K562 (cell line): ENCODE results near the gene OR51V1. TPM values are rescaled to one million over a fixed set of nuclear protein-coding genes. Genes with fewer than 3 reads are reported as not detected.

Experiments
- NR4A1 ChIP-seq, 2 experiments: fragments of 250-450 bp in 1 of 2; fragments of 450-650 bp in 1 of 2; sonication (Bioruptor Pico) in 1 of 2; IDR thresholded peaks; 2 replicates each; pipeline versions ENCODE4 v1.4.0 to v1.6.1; 2016 to 2020; ENCODE audit warnings: mild to moderate bottlenecking in 2 of 2, missing compliant biosample characterization in 1 of 2, missing genetic modification characterization in 1 of 2, moderate library complexity in 1 of 2
- PCBP2 ChIP-seq: fragments of 200-400 bp; formaldehyde crosslinking; IDR thresholded peaks from 2 replicates; pipeline ENCODE4 v1.6.1; 2018; ENCODE audit warnings: low read length, low read depth, mild to moderate bottlenecking, moderate library complexity; ENCODE audit not compliant: poor library complexity, severe bottlenecking
- PTBP1 ChIP-seq: fragments of 200-400 bp; formaldehyde crosslinking; IDR thresholded peaks from 2 replicates; pipeline ENCODE4 v1.6.1; 2017; ENCODE audit warnings: low read depth, low read length
- SAFB ChIP-seq: fragments of 200-400 bp; formaldehyde crosslinking; IDR thresholded peaks from 2 replicates; pipeline ENCODE4 v1.6.1; 2017; ENCODE audit warnings: low read depth, low read length, borderline replicate concordance
- XRCC5 ChIP-seq: fragments of 200-400 bp; formaldehyde crosslinking; IDR thresholded peaks from 2 replicates; pipeline ENCODE4 v1.6.1; 2017; ENCODE audit warnings: low read depth, mild to moderate bottlenecking, low read length
- ZNF583 ChIP-seq: fragments of 250-450 bp; sonication (Bioruptor Pico); IDR thresholded peaks from 2 replicates; pipeline ENCODE4 v1.4.0; 2020
- ZNF830 ChIP-seq: fragments of 250-450 bp; sonication (Bioruptor Pico); IDR thresholded peaks from 2 replicates; pipeline ENCODE4 v1.5.0; 2021; ENCODE audit warnings: mild to moderate bottlenecking
- ZSCAN32 ChIP-seq: fragments of 450-650 bp; formaldehyde crosslinking; IDR thresholded peaks from 2 replicates; pipeline ENCODE4 v1.4.0; 2020; ENCODE audit warnings: mild to moderate bottlenecking, moderate library complexity
- polyA plus RNA-seq, 8 experiments: library from polyadenylated mRNA; depleted of rRNA in 4 of 8; stranded (reverse) in 5 of 8; unstranded in 3 of 8; fragments of >200 nt; fragmentation: Nextera tagmentation in 2 of 8; fragmentation: Illumina TruSeq in 1 of 8; extraction: Ambion mirVana in 2 of 8; extraction: Trizol in 1 of 8; gene quantifications; 2 replicates each; pipeline versions ENCODE4 v1.2.1 to v1.2.3, GENCODE V29; 2011 to 2014; ENCODE audit warnings: inconsistent platforms in 1 of 8, missing spikeins in 1 of 8
- total RNA-seq, 7 experiments: library from RNA; depleted of rRNA in 6 of 7; stranded (reverse); fragments of >200 nt in 6 of 7; fragmentation: Illumina TruSeq in 2 of 7; extraction: Trizol in 2 of 7; gene quantifications; 2 replicates each; pipeline versions ENCODE4 v1.2.1 to v1.2.3, GENCODE V29; 2011 to 2021; ENCODE audit warnings: low replicate concordance in 1 of 7
- TF ChIP-seq, protein P1 (sequence below), 2 experiments: fragments of 450-650 bp in 1 of 2; IDR thresholded peaks; 2 replicates each; pipeline ENCODE4 v1.6.1; 2011 to 2017; ENCODE audit warnings: low read depth in 2 of 2, antibody characterized with exemption in 1 of 2, borderline replicate concordance in 1 of 2, low read length in 1 of 2, mild to moderate bottlenecking in 1 of 2, mixed read lengths in 1 of 2; ENCODE audit not compliant: control insufficient read depth in 1 of 2
- TF ChIP-seq, protein P2 (sequence below): fragments of 450-650 bp; IDR thresholded peaks from 2 replicates; pipeline ENCODE4 v1.6.1; 2016; ENCODE audit warnings: low read depth
- TF ChIP-seq, protein P3 (sequence below), 3 experiments: IDR thresholded peaks in 2 of 3; conservative IDR thresholded peaks in 1 of 3; 2 replicates each; pipeline ENCODE4 v1.5.1; 2011 to 2012; ENCODE audit warnings: low read length in 3 of 3, mild to moderate bottlenecking in 3 of 3, control low read depth in 2 of 3, improper control_type of control experiment in 1 of 3, inconsistent platforms in 1 of 3, low read depth in 1 of 3, mixed read lengths in 1 of 3, moderate library complexity in 1 of 3; ENCODE audit not compliant: insufficient read depth in 2 of 3
- TF ChIP-seq, protein P4 (sequence below): fragments of 250-450 bp; sonication (Bioruptor Pico); IDR thresholded peaks from 2 replicates; pipeline ENCODE4 v1.4.0; 2020; ENCODE audit warnings: mild to moderate bottlenecking, moderate library complexity

OR51V1 gene
- total and polyA plus RNA-seq, 9 of the 15 experiments (the other 6 are each of a cell fraction or from before 2014, with no cell fraction given) = not detected

DNA sequence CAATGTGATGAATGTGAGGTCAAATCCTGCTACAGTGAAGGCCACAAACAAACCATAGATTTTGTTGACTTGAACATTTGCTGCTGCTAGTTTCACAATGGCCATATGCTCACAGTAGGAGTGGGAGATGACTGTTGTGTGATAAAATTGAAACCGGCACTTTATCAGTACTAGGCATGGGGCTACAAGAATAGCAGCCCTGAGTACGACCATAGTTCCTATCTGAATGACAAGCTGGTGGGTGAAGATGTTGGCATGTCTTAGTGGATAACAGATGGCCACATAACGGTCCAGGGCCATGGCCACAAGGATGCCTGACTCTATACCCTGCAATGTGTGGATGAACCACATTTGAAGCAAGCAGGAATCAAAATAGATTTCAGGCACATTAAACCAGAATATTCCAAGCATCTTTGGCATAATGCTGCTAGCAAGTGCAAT, 48.7 kb downstream of the OR51V1 start (continued):
- TF ChIP-seq, protein P1, sequence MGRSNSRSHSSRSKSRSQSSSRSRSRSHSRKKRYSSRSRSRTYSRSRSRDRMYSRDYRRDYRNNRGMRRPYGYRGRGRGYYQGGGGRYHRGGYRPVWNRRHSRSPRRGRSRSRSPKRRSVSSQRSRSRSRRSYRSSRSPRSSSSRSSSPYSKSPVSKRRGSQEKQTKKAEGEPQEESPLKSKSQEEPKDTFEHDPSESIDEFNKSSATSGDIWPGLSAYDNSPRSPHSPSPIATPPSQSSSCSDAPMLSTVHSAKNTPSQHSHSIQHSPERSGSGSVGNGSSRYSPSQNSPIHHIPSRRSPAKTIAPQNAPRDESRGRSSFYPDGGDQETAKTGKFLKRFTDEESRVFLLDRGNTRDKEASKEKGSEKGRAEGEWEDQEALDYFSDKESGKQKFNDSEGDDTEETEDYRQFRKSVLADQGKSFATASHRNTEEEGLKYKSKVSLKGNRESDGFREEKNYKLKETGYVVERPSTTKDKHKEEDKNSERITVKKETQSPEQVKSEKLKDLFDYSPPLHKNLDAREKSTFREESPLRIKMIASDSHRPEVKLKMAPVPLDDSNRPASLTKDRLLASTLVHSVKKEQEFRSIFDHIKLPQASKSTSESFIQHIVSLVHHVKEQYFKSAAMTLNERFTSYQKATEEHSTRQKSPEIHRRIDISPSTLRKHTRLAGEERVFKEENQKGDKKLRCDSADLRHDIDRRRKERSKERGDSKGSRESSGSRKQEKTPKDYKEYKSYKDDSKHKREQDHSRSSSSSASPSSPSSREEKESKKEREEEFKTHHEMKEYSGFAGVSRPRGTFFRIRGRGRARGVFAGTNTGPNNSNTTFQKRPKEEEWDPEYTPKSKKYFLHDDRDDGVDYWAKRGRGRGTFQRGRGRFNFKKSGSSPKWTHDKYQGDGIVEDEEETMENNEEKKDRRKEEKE (IDR thresholded peaks at IDR 0.05; ENCODE audit: borderline replicate concordance in 1 of 2, control insufficient read depth in 1 of 2, low read depth in 2 of 2, low read length in 1 of 2) = no peak
- TF ChIP-seq, protein P2, sequence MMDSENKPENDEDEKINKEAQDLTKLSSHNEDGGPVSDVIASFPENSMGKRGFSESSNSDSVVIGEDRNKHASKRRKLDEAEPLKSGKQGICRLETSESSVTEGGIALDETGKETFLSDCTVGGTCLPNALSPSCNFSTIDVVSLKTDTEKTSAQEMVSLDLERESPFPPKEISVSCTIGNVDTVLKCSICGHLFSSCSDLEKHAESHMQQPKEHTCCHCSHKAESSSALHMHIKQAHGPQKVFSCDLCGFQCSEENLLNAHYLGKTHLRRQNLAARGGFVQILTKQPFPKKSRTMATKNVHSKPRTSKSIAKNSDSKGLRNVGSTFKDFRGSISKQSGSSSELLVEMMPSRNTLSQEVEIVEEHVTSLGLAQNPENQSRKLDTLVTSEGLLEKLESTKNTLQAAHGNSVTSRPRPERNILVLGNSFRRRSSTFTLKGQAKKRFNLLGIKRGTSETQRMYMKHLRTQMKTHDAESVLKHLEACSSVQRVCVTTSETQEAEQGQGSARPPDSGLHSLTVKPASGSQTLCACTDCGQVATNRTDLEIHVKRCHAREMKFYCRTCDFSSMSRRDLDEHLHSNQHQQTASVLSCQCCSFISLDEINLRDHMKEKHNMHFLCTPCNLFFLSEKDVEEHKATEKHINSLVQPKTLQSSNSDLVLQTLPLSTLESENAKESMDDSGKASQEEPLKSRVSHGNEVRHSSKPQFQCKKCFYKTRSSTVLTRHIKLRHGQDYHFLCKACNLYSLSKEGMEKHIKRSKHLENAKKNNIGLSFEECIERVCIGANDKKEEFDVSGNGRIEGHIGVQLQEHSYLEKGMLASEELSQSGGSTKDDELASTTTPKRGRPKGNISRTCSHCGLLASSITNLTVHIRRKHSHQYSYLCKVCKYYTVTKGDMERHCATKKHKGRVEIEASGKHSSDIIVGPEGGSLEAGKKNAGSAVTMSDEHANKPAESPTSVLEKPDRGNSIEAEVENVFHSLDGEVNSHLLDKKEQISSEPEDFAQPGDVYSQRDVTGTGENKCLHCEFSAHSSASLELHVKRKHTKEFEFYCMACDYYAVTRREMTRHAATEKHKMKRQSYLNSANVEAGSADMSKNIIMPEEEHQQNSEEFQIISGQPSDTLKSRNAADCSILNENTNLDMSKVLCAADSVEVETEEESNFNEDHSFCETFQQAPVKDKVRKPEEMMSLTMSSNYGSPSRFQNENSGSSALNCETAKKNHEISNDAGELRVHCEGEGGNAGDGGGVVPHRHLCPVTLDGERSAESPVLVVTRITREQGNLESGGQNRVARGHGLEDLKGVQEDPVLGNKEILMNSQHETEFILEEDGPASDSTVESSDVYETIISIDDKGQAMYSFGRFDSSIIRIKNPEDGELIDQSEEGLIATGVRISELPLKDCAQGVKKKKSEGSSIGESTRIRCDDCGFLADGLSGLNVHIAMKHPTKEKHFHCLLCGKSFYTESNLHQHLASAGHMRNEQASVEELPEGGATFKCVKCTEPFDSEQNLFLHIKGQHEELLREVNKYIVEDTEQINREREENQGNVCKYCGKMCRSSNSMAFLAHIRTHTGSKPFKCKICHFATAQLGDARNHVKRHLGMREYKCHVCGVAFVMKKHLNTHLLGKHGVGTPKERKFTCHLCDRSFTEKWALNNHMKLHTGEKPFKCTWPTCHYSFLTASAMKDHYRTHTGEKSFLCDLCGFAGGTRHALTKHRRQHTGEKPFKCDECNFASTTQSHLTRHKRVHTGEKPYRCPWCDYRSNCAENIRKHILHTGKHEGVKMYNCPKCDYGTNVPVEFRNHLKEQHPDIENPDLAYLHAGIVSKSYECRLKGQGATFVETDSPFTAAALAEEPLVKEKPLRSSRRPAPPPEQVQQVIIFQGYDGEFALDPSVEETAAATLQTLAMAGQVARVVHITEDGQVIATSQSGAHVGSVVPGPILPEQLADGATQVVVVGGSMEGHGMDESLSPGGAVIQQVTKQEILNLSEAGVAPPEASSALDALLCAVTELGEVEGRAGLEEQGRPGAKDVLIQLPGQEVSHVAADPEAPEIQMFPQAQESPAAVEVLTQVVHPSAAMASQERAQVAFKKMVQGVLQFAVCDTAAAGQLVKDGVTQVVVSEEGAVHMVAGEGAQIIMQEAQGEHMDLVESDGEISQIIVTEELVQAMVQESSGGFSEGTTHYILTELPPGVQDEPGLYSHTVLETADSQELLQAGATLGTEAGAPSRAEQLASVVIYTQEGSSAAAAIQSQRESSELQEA = no peak
- TF ChIP-seq PCBP2 (no peak), PTBP1 (no peak), SAFB (no peak), XRCC5 (no peak), NR4A1 (CRISPR knock-in tag; IDR thresholded peaks at IDR 0.05) (no peak), NR4A1 (tag; IDR thresholded peaks at IDR 0.05) (peak; percentile 65; the same call in 1 of the 2 replicates), ZSCAN32 (CRISPR knock-in tag) (no peak), ZNF830 (CRISPR knock-in tag) (no peak), ZNF583 (CRISPR knock-in tag) (peak; percentile 68; the same call in 1 of the 2 replicates)
- TF ChIP-seq, protein P3, sequence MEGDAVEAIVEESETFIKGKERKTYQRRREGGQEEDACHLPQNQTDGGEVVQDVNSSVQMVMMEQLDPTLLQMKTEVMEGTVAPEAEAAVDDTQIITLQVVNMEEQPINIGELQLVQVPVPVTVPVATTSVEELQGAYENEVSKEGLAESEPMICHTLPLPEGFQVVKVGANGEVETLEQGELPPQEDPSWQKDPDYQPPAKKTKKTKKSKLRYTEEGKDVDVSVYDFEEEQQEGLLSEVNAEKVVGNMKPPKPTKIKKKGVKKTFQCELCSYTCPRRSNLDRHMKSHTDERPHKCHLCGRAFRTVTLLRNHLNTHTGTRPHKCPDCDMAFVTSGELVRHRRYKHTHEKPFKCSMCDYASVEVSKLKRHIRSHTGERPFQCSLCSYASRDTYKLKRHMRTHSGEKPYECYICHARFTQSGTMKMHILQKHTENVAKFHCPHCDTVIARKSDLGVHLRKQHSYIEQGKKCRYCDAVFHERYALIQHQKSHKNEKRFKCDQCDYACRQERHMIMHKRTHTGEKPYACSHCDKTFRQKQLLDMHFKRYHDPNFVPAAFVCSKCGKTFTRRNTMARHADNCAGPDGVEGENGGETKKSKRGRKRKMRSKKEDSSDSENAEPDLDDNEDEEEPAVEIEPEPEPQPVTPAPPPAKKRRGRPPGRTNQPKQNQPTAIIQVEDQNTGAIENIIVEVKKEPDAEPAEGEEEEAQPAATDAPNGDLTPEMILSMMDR (IDR thresholded peaks at IDR 0.05 in 2 of 3, conservative IDR thresholded peaks at IDR 0.05 in 1 of 3; ENCODE audit: insufficient read depth in 2 of 3, low read depth in 1 of 3, low read length in 3 of 3) = no peak
- TF ChIP-seq, protein P4, sequence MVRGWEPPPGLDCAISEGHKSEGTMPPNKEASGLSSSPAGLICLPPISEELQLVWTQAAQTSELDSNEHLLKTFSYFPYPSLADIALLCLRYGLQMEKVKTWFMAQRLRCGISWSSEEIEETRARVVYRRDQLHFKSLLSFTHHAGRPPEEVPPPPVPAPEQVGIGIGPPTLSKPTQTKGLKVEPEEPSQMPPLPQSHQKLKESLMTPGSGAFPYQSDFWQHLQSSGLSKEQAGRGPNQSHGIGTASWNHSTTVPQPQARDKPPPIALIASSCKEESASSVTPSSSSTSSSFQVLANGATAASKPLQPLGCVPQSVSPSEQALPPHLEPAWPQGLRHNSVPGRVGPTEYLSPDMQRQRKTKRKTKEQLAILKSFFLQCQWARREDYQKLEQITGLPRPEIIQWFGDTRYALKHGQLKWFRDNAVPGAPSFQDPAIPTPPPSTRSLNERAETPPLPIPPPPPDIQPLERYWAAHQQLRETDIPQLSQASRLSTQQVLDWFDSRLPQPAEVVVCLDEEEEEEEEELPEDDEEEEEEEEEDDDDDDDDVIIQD = no peak
